ENCODE data around the gene ALS2. TPM values are rescaled to one million over a fixed set of nuclear protein-coding genes. Genes with fewer than 3 reads are reported as not detected.
A peak's percentile ranks its signal among the peaks of the same experiment; 100 is the strongest.

ALS2 gene
- total and polyA plus RNA-seq, 11 donors, result 12.3 to 45.1 (median 34.7) TPM

DNA sequence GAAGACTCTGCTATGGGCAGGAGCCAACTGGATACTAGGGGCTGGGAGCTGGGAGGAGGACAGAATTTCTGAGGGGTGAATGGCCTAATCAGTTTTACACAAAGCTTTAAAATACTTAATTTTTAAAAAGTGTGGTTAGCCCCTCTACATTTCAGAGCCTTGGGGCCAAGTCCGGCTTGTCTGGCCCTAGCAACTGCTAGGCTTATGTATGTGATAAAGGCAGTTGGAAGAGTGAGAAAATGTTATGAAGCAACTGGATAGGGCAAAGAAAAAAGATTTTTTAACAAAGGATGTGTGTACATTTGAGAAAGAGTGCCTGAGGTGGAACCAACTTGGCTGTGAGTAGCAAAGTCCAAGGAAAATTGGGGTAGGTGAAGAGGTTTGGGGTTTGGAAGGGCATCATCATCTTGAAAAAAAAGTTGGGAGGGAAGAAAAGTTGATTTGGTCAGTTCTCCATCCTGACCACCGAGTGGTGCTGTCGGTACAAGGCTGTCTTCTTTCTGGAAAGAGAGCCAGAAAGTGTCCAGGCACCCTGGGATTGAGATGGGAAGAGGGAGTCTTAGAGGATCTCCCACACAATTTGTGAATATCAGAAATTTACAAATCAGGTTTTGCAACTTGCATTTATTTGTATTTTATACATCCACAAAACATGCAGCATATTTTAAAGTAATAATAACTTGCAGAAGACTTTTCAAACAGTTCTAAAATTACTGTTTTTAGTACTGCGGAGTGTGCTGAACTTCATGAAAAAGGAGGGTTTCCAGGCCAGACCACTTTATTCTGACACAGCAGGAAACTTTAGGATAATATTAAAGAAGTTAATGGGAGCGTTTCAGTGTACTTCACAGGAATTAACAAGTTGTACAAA, 15.1 kb upstream of the ALS2 start:
- Histone ChIP-seq H3K27ac (no peak overlapping the region), H3K4me1 (no peaks in the 10 kb centered on the region), H3K4me3 (no peak overlapping the region), H3K9me3 (no peaks in the 10 kb centered on the region), H3K36me3 (no peaks in the 10 kb centered on the region), H3K27me3 (peaks cover 0 to 3% (median 0%) of the 10 kb centered on the region in 9 donors)
- 30% methylated on average over 5 of the region's 5 CpGs for WGBS, 4 donors
- peak in 1 of 5 donors; percentile 18 for DNase-seq
- TF ChIP-seq, protein P1, sequence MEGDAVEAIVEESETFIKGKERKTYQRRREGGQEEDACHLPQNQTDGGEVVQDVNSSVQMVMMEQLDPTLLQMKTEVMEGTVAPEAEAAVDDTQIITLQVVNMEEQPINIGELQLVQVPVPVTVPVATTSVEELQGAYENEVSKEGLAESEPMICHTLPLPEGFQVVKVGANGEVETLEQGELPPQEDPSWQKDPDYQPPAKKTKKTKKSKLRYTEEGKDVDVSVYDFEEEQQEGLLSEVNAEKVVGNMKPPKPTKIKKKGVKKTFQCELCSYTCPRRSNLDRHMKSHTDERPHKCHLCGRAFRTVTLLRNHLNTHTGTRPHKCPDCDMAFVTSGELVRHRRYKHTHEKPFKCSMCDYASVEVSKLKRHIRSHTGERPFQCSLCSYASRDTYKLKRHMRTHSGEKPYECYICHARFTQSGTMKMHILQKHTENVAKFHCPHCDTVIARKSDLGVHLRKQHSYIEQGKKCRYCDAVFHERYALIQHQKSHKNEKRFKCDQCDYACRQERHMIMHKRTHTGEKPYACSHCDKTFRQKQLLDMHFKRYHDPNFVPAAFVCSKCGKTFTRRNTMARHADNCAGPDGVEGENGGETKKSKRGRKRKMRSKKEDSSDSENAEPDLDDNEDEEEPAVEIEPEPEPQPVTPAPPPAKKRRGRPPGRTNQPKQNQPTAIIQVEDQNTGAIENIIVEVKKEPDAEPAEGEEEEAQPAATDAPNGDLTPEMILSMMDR (IDR thresholded peaks at IDR 0.05), result peak; percentile 41 to 72 (median 62)
- no peak for TF ChIP-seq POLR2A (IDR thresholded peaks at IDR 0.05)
- ATAC-seq, result peak in 3 of 4 donors; percentile 61 to 69 (median 64)
- intact Hi-C loops (cut with DNase I), result loop anchor here in 9 of 10 donors (1.0 to 10.0 kb wide), 9 partner anchors 65 to 386 kb away; no protein-coding TSS in a partner anchor

DNA sequence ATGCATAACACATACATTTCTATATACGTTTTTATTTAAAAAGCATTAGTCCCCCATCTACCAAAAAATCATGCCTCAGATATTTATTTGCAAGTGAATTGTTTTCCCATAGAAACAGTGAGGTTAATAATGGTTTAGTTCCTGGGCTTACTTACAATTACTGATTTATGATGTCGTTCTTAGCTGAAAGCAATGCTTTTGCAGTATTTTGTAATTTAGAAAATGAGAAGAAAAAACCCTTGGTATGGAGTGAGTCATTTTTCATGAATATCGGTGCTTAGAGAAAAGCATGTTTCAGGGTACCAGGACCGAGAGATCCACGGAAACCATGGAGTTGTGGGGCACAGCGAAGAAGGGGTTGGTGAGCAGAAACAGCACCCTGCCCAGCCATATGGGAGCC, 13.6 kb upstream of the ALS2 start:
- H3K27ac ChIP-seq, result no peak overlapping the region
- H3K27me3 ChIP-seq, result peaks cover 0 to 3% (median 0%) of the 10 kb centered on the region in 9 donors
- intact Hi-C loops (cut with DNase I), result loop anchor here in 1 of 10 donors (10.0 kb wide), 1 partner anchor 71 kb away; no protein-coding TSS in a partner anchor
- H3K4me1 ChIP-seq, result no peaks in the 10 kb centered on the region
- no peak for TF ChIP-seq POLR2A (IDR thresholded peaks at IDR 0.05)
- TF ChIP-seq, protein P1 (IDR thresholded peaks at IDR 0.05), result no peak
- ATAC-seq (no peak), DNase-seq (no peak)
- WGBS, 4 donors, result 87 to 89% (median 88%) methylated on average over 6 of the region's 6 CpGs
- H3K9me3 ChIP-seq, result no peaks in the 10 kb centered on the region
- H3K4me3 ChIP-seq, result no peak overlapping the region
- H3K36me3 ChIP-seq, result no peaks in the 10 kb centered on the region

DNA sequence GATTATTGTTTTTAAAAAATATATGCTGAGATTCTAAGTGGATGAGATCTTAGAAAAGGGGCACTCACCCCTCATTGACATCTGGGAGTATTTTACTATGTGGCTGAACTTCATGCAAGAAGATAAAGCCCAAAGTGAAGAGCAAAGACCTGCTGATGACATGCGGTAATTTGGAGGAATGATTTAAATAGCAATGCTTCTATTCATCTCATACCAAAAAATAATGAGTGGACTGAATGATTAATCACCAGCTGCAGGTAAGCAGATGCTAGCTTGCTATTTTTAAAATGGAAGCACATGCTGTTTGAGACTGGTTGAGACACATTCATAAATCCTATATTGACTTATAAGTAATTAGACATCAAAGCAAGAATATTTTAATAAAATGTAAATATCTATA, 12.9 kb upstream of the ALS2 start:
- Histone ChIP-seq H3K36me3 (no peaks in the 10 kb centered on the region), H3K27ac (no peak overlapping the region), H3K9me3 (no peaks in the 10 kb centered on the region), H3K4me1 (no peaks in the 10 kb centered on the region), H3K4me3 (no peak overlapping the region), H3K27me3 (peaks cover 0 to 3% (median 0%) of the 10 kb centered on the region in 9 donors)
- 74 to 89% (median 78%) methylated on average over 1 of the region's 1 CpG for WGBS, 4 donors
- intact Hi-C loops (cut with DNase I), result loop anchor here in 1 of 10 donors (10.0 kb wide), 1 partner anchor 71 kb away; no protein-coding TSS in a partner anchor
- DNase-seq (no peak), ATAC-seq (no peak)
- TF ChIP-seq POLR2A (IDR thresholded peaks at IDR 0.05), result no peak
- TF ChIP-seq, protein P1 (IDR thresholded peaks at IDR 0.05), result no peak

DNA sequence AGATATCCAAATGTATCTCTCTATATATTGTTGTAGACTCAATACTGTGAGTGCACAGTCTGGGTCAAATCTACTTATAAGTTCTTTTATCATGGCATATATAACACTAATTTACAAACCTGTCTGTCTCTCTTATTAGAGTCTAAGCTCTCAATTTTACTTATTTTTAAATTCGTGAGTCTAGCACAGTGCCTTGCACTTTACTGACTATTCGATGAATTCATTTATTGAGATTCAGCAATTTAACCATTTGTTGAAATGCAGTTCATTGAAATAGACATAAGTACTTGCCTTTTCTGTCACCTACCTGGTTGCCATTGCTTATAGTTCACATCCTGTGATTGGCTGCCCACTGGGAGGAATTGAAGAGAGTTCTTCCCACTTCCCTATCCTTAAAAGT, 10.3 kb upstream of the ALS2 start:
- no peaks in the 10 kb centered on the region for H3K36me3 ChIP-seq
- intact Hi-C loops (cut with DNase I), result loop anchor here in 1 of 10 donors (10.0 kb wide), 1 partner anchor 74 kb away; no protein-coding TSS in a partner anchor
- TF ChIP-seq POLR2A (IDR thresholded peaks at IDR 0.05), result no peak
- TF ChIP-seq, protein P1 (IDR thresholded peaks at IDR 0.05), result no peak
- ATAC-seq (no peak), DNase-seq (no peak)
- H3K4me3 ChIP-seq, result no peak overlapping the region
- H3K27me3 ChIP-seq, result no peaks in the 10 kb centered on the region
- H3K4me1 ChIP-seq, result no peaks in the 10 kb centered on the region
- 81 to 88% (median 84%) methylated on average over 2 of the region's 2 CpGs for WGBS, 4 donors
- H3K9me3 ChIP-seq, result no peaks in the 10 kb centered on the region
- no peak overlapping the region for H3K27ac ChIP-seq
